Left ventricle myocardium inferior (tissue), 1 donor: ENCODE data around the gene TP53BP2. TPM values are rescaled to one million over a fixed set of nuclear protein-coding genes. Genes with fewer than 3 reads are reported as not detected.
"Not testable (repeated sequence)": the region's sequence is repeated elsewhere in the genome, so short reads cannot be mapped to it uniquely, and the experiment has no call there.

Experiments used
- DNase-seq: peaks from one replicate; pipeline ENCODE4 v3.0.0-alpha.2; 2020
- H3K27ac ChIP-seq: fragments of 200-600 bp; replicated peaks from 2 replicates; pipeline ENCODE4 v1.8.0; 2021
- H3K27me3 ChIP-seq: fragments of 200-600 bp; 2 replicates; pipeline ENCODE4 v1.8.0; 2021; ENCODE audit warnings: low read depth
- H3K36me3 ChIP-seq: fragments of 200-600 bp; 2 replicates; pipeline ENCODE4 v1.8.0; 2021
- H3K4me1 ChIP-seq: fragments of 200-600 bp; 2 replicates; pipeline ENCODE4 v1.8.0; 2021
- H3K4me3 ChIP-seq: fragments of 200-600 bp; 2 replicates; pipeline ENCODE4 v1.8.0; 2021; ENCODE audit warnings: mild to moderate bottlenecking, moderate library complexity
- H3K9me3 ChIP-seq: fragments of 200-600 bp; replicated peaks from 2 replicates; pipeline ENCODE4 v1.8.0; 2021
- CTCF ChIP-seq: fragments of 200-600 bp; IDR thresholded peaks from 2 replicates; pipeline ENCODE4 v1.8.0; 2021; ENCODE audit warnings: antibody characterized with exemption, mild to moderate bottlenecking, borderline replicate concordance
- intact Hi-C: fragments of 100-400 bp; cut with micrococcal nuclease; formaldehyde crosslinking; loops from one replicate; pipeline ENCODE4 v1.11.0; 2022
- total RNA-seq: library from RNA; stranded (reverse); fragmentation: NEBNext Ultra II Directional; extraction: Animal tissue kit (Norgen Biotek cat#: 25700); gene quantifications from one replicate; pipeline ENCODE4 v1.2.1, GENCODE V29; 2021
- donor health status: DM: no; HTN: yes; CAD: no; lungs with severe emphysema.

TP53BP2 gene
- total RNA-seq, 1 donor from 2014 or later, result 19.0 TPM

GRCh38 chr1:223742856-223743517, 102.8 kb downstream of the TP53BP2 start:
- no peak overlapping the region for H3K4me3 ChIP-seq
- peak overlapping the region; percentile 79 for H3K27ac ChIP-seq
- no peak for TF ChIP-seq CTCF
- H3K36me3 ChIP-seq, result peaks cover 36% of the 10 kb centered on the region
- peaks cover 75% of the 10 kb centered on the region for H3K4me1 ChIP-seq
- intact Hi-C loops, result no loop called here
- DNase-seq, result no peak
- no peaks in the 10 kb centered on the region for H3K27me3 ChIP-seq
- no peaks in the 10 kb centered on the region for H3K9me3 ChIP-seq

- no peak for DNase-seq
- no peak for TF ChIP-seq CTCF
- Histone ChIP-seq H3K27me3 (no peaks in the 10 kb centered on the region), H3K4me1 (peaks cover 75% of the 10 kb centered on the region), H3K27ac (peak overlapping the region; percentile 79), H3K4me3 (no peak overlapping the region), H3K9me3 (no peaks in the 10 kb centered on the region), H3K36me3 (peaks cover 30% of the 10 kb centered on the region)
- intact Hi-C loops, result no loop called here
These were observed 103.9 kb downstream of the TP53BP2 start for GRCh38 chr1:223741861-223742260.

GRCh38 chr1:223740038-223740736, 105.6 kb downstream of the TP53BP2 start:
- intact Hi-C loops, DNase-seq, H3K9me3 ChIP-seq, H3K4me3 ChIP-seq, H3K27me3 ChIP-seq: not testable (repeated sequence)
- H3K36me3 ChIP-seq, result peaks cover 13% of the 10 kb centered on the region
- H3K27ac ChIP-seq, result peak overlapping the region; percentile 79
- H3K4me1 ChIP-seq, result peaks cover 89% of the 10 kb centered on the region

GRCh38 chr1:223739366-223740037, 106.2 kb downstream of the TP53BP2 start:
- H3K27me3 ChIP-seq, result no peaks in the 10 kb centered on the region
- H3K36me3 ChIP-seq, result peaks cover 6% of the 10 kb centered on the region
- no peak overlapping the region for H3K4me3 ChIP-seq
- intact Hi-C loops, result no loop called here
- H3K9me3 ChIP-seq, result no peaks in the 10 kb centered on the region
- peaks cover 96% of the 10 kb centered on the region for H3K4me1 ChIP-seq
- TF ChIP-seq CTCF, result no peak
- peak overlapping the region; percentile 79 for H3K27ac ChIP-seq
- DNase-seq, result no peak

GRCh38 chr1:223738465-223739365, 107.0 kb downstream of the TP53BP2 start:
- Histone ChIP-seq H3K36me3 (no peaks in the 10 kb centered on the region), H3K4me1 (peaks cover 96% of the 10 kb centered on the region), H3K9me3 (no peaks in the 10 kb centered on the region), H3K27ac (peak overlapping the region; percentile 79), H3K27me3 (no peaks in the 10 kb centered on the region), H3K4me3 (no peak overlapping the region)
- intact Hi-C loops, result no loop called here
- no peak for DNase-seq
- TF ChIP-seq CTCF, result no peak
